Activated effector memory CD4-positive, alpha-beta T cell treated with anti-CD3 and anti-CD28 coated beads, Interleukin-2, amount 50 U/mL, for 16 hours (primary cell): Measurements from ENCODE around the gene NRG2.

Experiments
- DNase-seq: peaks from one replicate; pipeline ENCODE4 v3.0.0-alpha.2; 2020

Gene NRG2

DNA sequence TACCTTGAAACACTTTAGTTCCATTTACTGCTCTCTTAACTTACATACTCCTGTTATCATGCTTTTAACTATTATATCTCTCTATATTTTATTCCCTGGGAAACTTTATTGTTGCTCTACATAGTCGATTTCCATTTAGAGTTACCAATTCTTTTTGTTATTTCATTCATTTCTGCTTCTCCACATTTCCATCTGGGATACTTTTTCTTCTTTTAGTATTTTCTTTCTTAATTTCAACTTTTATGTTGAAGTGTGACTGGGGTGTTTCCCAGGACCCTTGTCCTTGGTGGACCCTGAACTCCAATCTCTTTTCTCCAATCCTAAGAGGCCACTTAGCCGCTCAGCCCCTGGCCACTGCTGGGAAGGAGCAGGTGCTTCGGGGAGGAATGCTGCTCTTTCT lies 211.5 kb downstream of the NRG2 start:
- DNase-seq = no peak

DNA sequence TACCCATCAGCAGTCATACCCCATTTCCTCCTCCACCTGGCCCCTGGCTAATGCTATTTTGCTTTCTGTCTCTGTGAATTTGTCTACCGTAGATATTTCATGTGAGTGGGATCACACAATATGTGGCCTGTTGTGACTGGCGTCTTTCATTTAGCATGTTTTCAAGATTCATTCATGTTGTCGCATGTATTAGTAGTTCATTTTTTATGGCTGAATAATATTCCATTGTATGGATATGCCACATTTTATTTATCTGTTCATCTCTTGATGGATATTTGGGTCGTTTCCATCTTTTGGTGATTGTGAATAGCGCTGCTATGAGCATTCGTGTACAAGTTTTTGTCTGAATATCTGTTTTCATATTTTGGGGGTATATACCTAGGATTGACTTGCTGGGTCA lies 213.6 kb downstream of the NRG2 start:
- DNase-seq = no peak

DNA sequence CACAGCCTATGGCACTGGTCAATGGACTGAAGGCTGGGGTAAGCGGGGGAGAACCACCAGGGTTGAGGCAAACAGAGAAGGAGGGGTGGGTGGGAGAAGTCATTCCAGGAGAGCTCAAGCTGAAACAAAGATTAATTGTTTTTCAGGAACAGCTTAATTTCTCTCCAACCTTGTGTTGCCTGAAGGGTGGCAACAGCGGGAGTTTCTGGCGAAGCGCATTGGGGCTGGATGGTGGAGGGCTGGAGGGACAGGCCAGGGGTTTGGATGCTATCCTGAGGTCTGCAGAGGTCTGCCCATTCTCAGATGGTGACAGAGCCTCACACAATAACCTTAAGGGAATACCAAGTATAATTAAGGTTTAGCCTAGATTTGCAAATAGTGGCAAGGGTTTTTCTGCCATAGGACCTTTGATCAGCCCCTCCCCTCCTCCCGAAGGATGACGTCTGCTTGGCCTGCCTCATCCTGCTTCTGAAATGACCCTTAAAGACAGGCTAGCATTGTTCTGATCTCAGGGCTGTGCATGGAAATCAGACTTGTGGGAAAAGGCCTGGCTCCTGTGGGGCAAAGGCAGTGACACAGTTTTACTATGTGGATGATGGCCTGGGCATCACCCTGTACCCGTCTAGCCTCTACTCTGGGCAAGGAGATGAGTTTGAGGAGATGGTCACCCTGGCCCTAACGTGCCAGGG lies 214.7 kb downstream of the NRG2 start:
- DNase-seq = no peak

DNA sequence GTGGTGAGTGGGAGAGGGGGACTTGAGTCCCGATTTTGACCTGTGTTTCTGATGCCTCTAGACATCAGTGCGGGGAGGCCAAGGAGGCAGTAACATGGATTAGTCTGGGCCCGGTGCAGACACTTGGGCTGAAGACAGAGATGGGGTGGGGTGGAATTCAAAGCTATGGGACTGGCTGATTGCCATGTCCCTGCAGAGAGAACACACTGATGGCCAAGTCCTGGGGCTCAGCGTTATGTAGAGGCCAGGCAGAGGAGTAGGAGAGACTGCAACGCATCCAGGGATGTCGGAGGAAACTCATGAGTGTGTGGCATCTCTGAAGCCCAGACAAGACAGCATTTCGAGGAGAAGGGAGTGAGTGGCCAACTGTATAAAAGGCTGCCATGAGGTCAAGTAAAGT lies 217.4 kb downstream of the NRG2 start:
- DNase-seq = no peak

DNA sequence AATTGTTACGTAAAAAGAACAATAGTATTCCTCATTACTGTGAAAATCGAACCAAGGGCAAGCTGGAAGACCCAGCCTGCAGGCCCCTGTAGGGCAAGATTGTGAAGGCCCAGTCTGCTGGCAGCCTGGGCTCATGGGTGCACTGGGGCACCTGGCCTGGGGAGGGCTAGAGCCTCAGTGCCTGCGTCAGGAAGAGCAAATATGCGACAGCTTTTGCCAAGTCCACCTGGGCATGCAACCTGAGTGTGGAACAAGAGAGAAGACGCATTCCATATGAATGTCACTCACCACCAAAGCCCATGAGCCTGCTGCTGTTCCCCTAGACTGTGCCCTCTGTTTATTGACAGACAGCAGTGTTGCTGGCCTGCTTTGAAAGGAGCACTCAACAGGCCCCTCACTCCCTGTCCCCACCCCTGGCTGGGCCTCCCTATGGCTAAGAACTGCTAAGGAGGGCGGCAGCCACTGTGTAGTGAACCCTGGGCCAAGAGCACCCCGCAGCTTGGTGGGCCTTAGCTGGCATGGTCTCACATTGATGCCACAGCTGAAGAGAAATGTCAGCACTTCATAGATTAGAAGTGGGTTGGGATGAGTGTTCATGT lies 219.2 kb downstream of the NRG2 start:
- DNase-seq = no peak

DNA sequence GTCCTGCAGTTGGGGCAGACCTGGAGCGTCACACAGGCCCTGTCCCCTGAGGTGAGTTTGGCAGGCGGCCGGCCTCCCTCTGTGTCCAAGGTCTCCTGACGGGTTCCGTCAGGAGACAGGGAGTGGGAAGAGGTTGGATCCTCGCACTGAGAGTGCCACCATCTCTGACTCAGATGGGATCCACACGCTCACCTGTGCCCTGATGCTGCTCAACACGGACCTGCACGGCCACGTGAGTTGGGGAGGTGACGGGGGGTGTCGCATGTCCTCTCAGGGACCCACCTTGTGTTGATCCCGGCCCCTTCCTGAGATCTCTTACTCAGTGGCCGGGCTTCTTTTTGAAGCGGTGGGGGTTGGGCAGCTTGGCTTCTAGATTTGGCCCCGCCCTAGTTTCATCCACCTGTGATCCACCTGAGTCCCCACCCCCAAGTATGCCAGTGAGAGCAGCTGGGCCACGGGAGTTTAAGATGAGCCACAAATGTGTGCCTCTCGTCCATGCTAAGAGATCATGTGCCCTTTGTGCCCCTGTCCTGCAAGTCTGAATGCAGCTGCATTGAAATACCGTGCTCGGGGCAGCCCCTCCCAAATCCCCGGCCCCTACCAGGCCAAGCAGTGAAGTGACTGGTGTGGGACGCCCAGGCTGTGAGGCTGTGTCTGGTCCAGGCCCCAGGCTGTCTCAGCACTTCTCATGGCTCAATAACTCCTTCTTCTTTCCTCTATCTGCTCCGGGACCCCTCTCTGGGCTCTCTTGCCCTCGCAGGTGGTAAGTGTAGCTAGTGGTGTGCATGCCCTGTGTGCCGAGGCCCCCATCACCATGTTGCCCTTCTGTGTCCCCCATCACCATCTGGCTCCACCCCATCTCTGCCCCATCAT lies 220.3 kb downstream of the NRG2 start:
- no peak for DNase-seq

DNA sequence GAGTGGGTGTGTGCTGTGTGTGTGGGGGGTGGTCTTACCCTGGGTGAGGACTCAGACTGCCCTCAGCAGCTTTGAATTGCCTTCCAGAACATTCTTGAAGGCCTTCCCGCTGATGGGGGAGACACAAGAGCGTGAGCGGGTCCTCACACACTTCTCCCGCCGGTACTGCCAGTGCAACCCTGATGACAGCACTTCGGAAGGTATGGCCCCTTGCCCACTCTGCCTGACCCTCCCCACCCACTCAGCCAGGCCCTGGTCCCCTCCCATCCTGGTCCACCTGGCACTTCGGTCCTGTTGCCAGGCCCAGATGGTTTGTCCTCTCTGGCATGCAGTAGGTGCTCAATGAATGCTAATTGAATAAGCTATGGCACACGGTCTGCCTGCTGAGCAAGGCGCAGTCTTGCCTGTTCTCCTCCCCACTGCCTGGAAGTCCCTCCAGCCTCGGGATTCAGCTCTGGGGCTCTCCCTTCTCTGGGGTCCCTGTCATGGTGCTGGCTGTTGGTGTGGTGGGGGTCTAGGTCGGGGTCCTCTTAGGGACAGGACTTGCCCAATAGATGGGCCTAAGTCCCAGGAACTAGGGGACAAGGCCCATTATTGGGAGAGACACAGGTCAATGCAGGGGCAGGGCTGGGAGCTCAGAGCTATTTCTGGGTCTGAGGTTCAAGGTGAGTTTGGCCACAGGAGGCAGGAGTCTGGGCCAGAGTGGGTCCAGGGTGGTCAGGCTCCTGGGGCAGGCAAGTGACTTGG lies 221.1 kb downstream of the NRG2 start:
- no peak for DNase-seq

DNA sequence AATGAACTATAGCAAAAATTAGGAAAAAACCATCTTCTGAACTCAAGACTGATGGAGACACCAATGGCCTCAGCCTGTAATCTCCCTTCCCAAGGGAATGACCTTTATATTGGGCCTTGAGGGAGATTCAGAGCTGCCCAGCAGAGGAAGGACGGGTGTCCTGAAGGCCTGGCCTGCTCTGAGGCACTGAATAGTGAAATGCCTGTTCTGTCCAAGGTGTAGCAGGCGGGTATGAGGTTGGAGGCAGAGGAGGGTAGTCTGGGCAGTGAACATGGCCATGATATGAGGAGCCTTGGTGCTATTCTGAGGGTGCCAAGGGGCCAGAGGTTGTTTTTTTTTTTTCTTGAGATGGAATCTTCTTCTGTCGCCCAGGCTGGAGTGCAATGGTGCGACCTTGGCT lies 222.5 kb downstream of the NRG2 start:
- no peak for DNase-seq

DNA sequence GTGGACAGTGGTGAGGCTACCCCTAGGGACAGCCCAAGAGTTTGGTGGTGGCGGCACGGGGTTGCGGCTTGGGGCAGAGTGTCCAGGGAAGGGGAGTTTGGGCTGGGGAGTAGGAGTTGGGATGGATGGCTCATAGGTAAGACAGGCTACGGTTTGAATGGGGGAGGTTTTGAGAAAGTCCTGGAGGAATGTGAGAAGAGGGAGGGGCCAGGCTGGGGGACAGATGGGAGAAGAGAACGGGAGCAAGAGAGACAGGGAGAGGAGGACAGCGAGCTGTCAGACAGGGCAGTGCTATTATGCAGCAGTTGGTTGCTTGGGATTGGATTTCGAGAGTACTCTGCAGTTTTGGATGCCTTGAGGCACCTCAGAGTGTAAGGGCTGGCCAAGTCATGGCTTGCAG lies 223.0 kb downstream of the NRG2 start:
- DNase-seq = no peak

DNA sequence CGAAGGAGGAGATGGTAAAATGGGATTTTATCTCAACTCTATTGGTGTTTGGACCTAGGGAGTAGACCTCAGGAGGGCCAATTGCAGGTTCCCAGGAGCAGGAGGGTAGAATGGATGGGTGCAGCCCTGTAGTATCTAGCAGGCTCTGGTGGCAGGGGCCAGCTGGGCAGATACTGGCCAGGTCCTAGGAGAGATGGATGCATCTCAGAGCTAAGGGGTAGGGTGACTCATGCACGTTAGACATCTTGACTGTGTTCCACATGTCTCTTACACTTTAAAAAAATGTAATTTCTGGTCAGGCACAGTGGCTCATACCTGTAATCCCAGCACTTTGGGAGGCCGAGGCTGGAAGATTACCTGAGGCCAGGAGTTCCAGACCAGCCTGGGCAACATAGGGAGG lies 225.1 kb downstream of the NRG2 start:
- DNase-seq = no peak

DNA sequence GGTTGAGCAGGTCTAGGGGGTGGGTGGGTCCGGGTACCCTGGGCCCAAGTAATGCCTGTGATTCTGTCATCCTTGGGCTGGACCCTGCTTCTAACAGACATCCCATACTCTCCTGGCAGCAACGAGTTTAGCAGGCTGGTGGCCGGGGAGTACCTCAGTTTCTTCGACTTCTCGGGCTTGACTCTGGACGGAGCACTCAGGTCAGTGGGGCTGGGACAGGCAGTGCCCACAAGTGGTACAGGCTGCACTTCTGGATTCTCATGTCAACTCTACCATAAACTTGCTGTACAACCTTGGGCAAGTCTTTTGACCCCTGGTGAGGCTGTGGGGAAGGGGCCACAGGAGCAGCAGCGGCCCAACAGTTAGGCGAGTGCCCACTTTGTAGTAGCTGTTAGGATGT lies 225.7 kb downstream of the NRG2 start:
- no peak for DNase-seq

DNA sequence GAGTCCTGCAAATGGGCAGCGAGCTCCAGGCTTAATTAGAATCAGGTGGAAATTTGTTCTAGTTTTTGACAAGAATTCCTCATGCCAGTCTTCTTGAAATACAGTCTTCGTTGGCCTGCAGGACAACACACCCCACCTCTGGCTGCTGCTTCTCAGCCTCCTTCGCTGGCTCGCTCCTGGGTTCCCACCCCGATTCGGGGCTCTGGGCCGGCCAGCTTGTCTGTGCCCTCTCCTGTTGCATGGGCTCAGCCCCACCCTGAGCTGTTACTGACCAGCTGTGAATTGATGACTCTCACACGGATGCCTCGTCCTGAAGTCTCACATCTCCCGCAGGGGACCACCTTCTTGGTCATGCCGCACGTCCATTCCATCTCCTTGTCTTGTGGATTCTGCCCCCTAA lies 226.5 kb downstream of the NRG2 start:
- DNase-seq = no peak

DNA sequence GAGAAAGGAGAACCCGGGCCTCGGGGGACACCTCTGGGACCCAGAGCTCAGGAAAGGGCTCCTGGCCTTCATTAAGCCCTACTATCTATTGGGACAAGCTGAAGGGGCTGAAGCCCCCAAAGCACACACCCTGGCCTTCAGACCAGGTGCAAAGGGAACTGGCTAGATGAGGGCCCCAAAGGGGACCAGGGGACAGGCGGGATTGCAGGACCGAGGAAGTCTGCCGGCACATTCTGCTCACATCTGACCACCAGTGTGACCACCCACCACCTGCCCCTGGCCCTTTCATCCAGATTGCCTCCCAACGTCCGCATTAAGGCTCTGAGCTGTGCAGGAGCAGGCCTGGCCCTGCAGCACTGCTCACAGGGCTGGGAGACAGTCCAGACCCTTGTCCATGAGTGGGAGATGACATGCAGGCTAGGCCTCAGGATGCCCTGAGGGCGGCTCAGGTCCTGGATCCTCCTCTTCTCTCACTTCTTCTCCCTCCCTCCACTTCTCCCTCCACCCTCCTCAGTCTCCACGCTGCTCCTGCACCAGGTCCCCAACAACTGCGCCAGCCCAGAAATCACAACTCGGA lies 228.3 kb downstream of the NRG2 start:
- DNase-seq = no peak

DNA sequence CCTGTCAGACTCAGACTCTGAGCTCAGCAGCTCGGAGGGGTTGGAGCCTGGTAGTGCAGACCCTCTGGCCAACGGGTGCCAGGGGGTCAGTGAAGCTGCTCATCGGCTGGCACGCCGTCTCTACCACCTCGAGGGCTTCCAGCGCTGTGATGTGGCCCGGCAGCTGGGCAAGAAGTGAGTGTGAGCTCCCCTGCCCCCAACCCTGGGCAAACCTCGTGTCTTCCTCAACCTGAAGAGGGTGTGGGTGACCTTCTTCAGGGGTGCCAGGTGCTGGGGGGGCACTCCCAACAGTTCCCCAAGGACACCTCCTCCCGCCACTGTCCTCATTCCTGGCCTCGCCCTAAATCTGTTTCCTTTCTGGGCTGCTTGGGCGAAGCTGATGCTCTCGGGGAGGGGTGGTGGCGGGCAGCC lies 228.9 kb downstream of the NRG2 start:
- no peak for DNase-seq

DNA sequence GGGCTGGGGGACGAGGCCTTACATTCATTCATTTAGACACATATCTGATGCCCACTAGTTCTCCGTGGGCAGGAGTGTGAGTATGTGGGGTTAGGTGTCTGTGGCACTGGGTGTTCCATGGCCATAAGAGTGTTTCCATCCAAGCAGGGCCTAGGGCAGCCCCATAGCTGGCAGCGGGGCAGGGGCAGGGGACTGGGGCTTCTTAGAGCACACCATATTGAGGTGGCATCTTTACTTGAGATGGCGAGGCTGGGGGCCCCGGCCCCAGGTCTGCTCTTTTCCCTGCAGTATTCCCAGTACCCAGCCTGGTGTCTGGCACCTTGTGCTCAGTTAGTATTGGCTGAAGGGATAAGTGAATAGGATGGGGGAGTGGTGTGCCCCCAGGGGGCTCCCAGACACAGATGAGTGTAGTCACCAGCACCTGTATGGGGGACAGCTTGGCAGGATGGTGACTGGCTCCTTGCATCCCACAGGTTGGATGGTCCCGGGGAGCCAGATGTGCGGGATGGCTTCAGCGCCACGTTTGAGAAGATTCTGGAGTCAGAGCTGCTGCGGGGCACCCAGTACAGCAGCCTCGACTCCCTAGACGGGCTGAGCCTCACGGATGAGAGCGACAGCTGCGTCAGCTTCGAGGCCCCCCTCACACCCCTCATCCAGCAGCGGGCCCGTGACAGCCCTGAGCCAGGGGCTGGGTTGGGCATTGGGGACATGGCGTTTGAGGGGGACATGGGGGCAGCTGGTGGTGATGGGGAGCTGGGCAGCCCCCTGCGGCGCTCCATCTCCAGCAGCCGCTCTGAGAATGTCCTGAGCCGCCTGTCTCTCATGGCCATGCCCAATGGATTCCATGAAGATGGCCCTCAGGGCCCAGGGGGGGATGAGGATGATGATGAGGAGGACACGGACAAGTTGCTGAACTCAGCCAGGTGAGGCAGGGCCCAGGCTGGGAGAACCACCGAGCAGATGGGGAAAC lies 230.0 kb downstream of the NRG2 start:
- DNase-seq = no peak

DNA sequence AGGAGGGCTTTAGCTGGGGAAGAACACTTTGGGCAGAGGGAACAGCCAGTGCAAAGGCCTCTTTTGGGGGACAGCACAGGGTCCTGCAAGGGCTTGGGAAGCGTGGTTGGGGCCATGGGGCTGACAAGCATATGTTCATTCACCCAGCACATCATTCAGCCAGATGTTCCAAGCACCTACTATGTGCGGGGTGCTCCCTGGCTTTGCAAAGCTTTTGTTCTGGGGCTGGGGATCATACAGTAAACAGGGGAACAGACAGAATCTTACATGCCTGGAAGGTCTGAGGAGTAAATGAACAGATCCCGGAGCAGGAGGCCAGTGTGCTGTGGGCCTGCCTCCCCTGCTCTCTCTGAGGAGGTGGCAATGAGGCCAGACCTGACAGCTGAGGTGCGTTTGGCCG lies 230.8 kb downstream of the NRG2 start:
- DNase-seq = no peak

DNA sequence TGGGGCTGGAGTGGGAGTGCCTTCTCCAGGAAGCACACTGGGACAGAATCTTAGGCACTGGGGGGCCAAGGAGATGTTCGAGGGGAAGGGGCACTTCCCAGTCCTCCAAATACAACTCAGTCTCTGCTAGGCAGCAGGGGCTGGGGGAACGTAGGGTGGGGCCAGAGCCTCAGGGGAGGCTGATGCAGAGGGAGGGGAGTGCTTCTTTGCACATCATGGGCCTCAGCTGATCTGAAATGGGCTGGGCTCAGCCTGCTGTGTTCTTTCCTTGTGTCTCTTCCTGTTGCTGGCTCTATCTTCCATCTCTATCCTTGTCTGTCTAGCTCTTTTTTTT lies 231.9 kb downstream of the NRG2 start:
- DNase-seq = no peak

DNA sequence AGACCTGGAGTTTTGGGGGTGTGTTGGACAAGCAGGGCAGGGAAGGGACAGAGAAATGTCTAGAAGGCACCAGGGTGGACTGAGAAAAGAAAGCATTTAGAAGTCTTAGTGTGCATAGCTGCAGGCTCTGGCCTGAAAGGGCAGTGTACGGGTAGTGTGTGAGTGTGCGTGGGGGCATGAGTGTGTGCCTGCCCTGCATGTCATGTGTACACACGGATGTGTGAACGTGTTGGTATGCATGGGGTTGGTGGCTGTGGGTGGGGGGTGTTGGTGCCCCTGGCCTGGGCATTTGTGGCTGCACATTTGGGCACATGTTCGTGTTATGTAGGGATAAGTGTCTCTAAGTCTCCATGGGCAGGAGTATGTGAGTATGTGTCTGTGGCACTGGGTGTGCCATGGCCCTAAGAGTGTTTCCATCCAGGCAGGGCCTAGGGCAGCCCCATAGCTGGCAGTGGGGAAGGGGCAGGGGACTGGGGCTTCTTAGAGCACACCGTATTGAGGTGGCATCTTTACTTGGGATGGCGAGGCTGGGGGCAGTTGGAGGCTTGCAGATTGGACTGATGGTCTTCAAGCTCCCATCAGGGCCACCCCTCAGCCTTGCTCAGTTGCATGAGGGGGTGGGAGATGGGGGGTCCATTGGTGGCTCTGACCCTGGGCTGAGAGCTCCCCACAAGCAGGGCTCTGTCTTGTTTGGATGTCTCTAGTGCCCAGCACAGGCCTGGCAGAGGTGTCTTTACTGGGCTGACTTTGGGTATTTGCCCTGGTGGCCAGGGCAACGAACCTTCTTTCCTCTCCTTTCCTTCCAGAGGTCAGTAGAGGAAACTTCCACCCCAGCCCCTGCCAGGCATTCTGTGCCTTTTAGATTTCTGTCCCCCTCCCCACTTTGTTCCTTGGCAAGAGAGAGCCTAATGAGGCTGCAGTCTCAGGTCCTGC lies 232.5 kb downstream of the NRG2 start:
- no peak for DNase-seq

DNA sequence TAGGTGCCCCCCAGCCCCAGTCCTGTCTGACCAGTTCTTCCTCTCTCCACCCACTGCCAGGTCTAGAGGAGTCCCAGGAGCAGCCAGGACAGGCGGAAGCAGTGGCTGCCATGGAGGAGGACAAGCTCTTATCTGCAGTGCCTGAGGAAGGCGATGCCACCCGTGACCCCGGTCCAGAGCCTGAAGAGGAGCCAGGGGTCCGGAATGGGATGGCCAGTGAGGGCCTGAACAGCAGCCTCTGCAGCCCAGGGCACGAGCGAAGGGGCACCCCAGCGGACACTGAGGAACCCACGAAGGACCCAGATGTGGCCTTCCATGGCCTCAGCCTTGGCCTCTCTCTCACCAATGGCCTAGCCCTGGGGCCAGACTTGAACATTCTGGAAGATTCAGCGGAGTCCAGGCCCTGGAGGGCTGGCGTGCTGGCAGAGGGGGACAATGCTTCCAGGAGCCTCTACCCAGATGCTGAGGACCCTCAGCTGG lies 233.7 kb downstream of the NRG2 start:
- DNase-seq = no peak

DNA sequence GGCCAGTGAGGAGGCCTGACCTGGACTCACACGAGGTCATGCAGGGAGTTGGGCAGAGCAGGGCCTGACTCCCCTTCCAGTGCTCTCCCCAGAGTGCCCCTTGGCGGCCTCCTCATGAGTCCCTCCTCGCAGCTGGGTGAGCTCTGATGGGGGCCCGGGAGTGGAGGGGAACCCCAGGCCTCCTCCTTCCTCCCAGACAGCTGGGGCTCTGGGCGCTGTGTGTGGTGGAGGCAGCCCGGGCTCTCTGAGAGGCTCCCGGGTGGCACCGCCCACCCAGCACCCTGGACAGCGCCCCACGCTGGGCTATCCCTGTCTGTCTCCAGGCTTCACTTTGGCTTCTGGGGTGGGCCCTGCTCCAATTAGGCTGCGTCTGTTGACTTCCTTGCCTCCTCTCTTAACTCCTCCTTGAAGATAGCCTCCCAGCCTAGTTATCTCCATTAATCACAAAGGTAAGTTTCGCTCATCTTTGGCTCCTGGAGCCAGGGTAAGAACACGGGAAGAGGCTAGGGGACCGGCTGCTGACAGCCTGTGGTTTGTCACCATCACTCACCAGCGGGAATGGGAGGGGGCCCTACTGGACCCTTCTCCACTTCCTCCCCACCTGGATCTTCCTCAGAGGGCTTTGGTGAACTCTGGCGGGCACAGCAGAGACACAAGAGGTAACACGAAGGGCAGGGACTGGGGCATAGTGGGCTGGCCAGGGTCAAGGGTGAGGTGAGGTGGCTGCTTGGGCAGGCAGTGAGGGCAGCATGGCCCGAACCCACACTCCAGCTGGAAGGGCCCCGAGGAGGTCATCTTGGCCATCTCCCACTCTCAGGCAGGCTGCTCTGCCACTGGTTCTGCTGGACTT lies 234.4 kb downstream of the NRG2 start:
- no peak for DNase-seq
